MM.1S (cell line): ENCODE data around the gene UGT1A7.

Experiments used
- DNase-seq: peaks from one replicate; pipeline ENCODE4 v3.0.0-alpha.2; 2015
- H2AFZ ChIP-seq: fragments of 300-600 bp; sonication (generic); 2 replicates; pipeline ENCODE4 v1.6.0; 2016; ENCODE audit warnings: antibody characterized with exemption, low read length
- H3F3A ChIP-seq: fragments of 300-600 bp; sonication (generic); 2 replicates; pipeline ENCODE4 v1.6.1; 2016; ENCODE audit warnings: mild to moderate bottlenecking, antibody characterized with exemption, low read length, moderate library complexity, mixed read lengths; ENCODE audit not compliant: insufficient read depth
- H3K27ac ChIP-seq: fragments of 300-600 bp; sonication (generic); 2 replicates; pipeline ENCODE4 v1.5.1; 2016; ENCODE audit warnings: mild to moderate bottlenecking, low read length
- H3K27me3 ChIP-seq: fragments of 300-600 bp; sonication (generic); replicated peaks from 2 replicates; pipeline ENCODE4 v1.6.0; 2016; ENCODE audit warnings: low read length; ENCODE audit not compliant: insufficient read depth
- H3K36me3 ChIP-seq: fragments of 300-600 bp; sonication (generic); replicated peaks from 2 replicates; pipeline ENCODE4 v1.6.1; 2016; ENCODE audit warnings: mild to moderate bottlenecking, low read length, mixed read lengths; ENCODE audit not compliant: insufficient read depth
- H3K4me1 ChIP-seq: fragments of 300-600 bp; sonication (generic); 2 replicates; pipeline ENCODE4 v1.6.1; 2016; ENCODE audit warnings: low read length, mixed read lengths
- H3K4me2 ChIP-seq: fragments of 300-600 bp; sonication (generic); 2 replicates; pipeline ENCODE4 v1.6.0; 2016; ENCODE audit warnings: low read depth, low read length
- H3K4me3 ChIP-seq: fragments of 300-600 bp; sonication (generic); 2 replicates; pipeline ENCODE4 v1.5.1; 2016; ENCODE audit warnings: low read length, mixed read lengths
- H3K79me2 ChIP-seq: fragments of 300-600 bp; sonication (generic); 2 replicates; pipeline ENCODE4 v1.6.1; 2016; ENCODE audit warnings: mixed run types, low read length, mixed read lengths
- H3K9ac ChIP-seq: fragments of 300-600 bp; sonication (generic); 2 replicates; pipeline ENCODE4 v1.6.1; 2016; ENCODE audit warnings: low read length, mixed read lengths
- H3K9me2 ChIP-seq: fragments of 300-600 bp; sonication (generic); replicated peaks from 2 replicates; pipeline ENCODE4 v1.6.1; 2016; ENCODE audit warnings: mild to moderate bottlenecking, low read length, mixed read lengths; ENCODE audit not compliant: insufficient read depth
- H3K9me3 ChIP-seq: fragments of 300-600 bp; sonication (generic); replicated peaks from 2 replicates; pipeline ENCODE4 v1.6.1; 2016; ENCODE audit warnings: mild to moderate bottlenecking, low read length, mixed read lengths; ENCODE audit not compliant: insufficient read depth
- H4K20me1 ChIP-seq: fragments of 300-600 bp; sonication (generic); 2 replicates; pipeline ENCODE4 v1.6.1; 2016; ENCODE audit warnings: mild to moderate bottlenecking, low read length, moderate library complexity, mixed read lengths; ENCODE audit not compliant: insufficient read depth
- EZH2 ChIP-seq: fragments of 300-600 bp; sonication (generic); optimal IDR thresholded peaks from 2 replicates; pipeline ENCODE3; 2017; ENCODE audit warnings: low read depth, mild to moderate bottlenecking, antibody characterized with exemption, low read length, mixed read lengths
- EZH2phosphoT487 ChIP-seq: fragments of 300-600 bp; sonication (generic); IDR thresholded peaks from 2 replicates; pipeline ENCODE4 v1.6.1; 2018; ENCODE audit warnings: antibody characterized with exemption, low read length
- TF ChIP-seq, protein P1 (sequence below): fragments of 300-600 bp; sonication (generic); IDR thresholded peaks from 2 replicates; pipeline ENCODE4 v1.5.1; 2016; ENCODE audit warnings: antibody characterized with exemption, low read length, mixed read lengths

UGT1A7 gene

GRCh38 chr2:233799716-233800115, 118.0 kb downstream of the UGT1A7 start:
- no peaks in the 10 kb centered on the region for H3K27me3 ChIP-seq
- no peak overlapping the region for H3K4me3 ChIP-seq
- H3K4me2 ChIP-seq: no peak overlapping the region
- no peaks in the 10 kb centered on the region for H4K20me1 ChIP-seq
- no peaks in the 10 kb centered on the region for H3F3A ChIP-seq
- no peak overlapping the region for H2AFZ ChIP-seq
- H3K36me3 ChIP-seq: no peaks in the 10 kb centered on the region
- no peaks in the 10 kb centered on the region for H3K9me3 ChIP-seq
- no peak overlapping the region for H3K27ac ChIP-seq
- TF ChIP-seq EZH2 (no peak), EZH2phosphoT487 (no peak)
- TF ChIP-seq, protein P1, sequence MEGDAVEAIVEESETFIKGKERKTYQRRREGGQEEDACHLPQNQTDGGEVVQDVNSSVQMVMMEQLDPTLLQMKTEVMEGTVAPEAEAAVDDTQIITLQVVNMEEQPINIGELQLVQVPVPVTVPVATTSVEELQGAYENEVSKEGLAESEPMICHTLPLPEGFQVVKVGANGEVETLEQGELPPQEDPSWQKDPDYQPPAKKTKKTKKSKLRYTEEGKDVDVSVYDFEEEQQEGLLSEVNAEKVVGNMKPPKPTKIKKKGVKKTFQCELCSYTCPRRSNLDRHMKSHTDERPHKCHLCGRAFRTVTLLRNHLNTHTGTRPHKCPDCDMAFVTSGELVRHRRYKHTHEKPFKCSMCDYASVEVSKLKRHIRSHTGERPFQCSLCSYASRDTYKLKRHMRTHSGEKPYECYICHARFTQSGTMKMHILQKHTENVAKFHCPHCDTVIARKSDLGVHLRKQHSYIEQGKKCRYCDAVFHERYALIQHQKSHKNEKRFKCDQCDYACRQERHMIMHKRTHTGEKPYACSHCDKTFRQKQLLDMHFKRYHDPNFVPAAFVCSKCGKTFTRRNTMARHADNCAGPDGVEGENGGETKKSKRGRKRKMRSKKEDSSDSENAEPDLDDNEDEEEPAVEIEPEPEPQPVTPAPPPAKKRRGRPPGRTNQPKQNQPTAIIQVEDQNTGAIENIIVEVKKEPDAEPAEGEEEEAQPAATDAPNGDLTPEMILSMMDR: no peak
- H3K9ac ChIP-seq: no peak overlapping the region
- peaks cover 11% of the 10 kb centered on the region for H3K4me1 ChIP-seq
- H3K9me2 ChIP-seq: no peaks in the 10 kb centered on the region
- no peak for DNase-seq
- H3K79me2 ChIP-seq: no peaks in the 10 kb centered on the region

DNA sequence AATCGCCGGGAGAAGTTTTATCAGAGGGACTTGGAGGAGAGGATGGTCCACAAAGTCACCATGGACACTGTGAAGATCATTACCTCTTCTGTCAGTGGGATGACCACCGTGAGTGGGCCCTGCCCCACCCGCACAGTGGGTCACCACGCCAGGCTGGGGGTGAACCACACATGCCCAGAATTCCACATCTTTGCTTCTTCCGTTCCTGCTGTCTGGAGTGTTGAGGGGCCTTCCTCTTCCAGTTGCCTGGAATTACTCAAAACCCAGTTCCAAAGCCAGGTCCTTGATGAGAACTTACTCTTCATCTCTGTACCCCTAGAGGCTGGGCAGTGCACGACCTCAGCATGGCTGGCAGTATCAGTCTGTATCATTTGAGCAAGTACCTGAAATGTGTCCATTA, 118.5 kb downstream of the UGT1A7 start:
- no peak for TF ChIP-seq EZH2
- TF ChIP-seq EZH2phosphoT487: no peak
- TF ChIP-seq, protein P1: no peak
- DNase-seq: no peak
- no peaks in the 10 kb centered on the region for H3K79me2 ChIP-seq
- no peaks in the 10 kb centered on the region for H3K36me3 ChIP-seq
- H3F3A ChIP-seq: no peaks in the 10 kb centered on the region
- H3K9me2 ChIP-seq: no peaks in the 10 kb centered on the region
- H3K4me2 ChIP-seq: no peak overlapping the region
- H3K4me1 ChIP-seq: peaks cover 11% of the 10 kb centered on the region
- H3K9me3 ChIP-seq: no peaks in the 10 kb centered on the region
- H3K9ac ChIP-seq: no peak overlapping the region
- H4K20me1 ChIP-seq: no peaks in the 10 kb centered on the region
- H2AFZ ChIP-seq: no peak overlapping the region
- no peaks in the 10 kb centered on the region for H3K27me3 ChIP-seq
- no peak overlapping the region for H3K4me3 ChIP-seq
- no peak overlapping the region for H3K27ac ChIP-seq

DNA sequence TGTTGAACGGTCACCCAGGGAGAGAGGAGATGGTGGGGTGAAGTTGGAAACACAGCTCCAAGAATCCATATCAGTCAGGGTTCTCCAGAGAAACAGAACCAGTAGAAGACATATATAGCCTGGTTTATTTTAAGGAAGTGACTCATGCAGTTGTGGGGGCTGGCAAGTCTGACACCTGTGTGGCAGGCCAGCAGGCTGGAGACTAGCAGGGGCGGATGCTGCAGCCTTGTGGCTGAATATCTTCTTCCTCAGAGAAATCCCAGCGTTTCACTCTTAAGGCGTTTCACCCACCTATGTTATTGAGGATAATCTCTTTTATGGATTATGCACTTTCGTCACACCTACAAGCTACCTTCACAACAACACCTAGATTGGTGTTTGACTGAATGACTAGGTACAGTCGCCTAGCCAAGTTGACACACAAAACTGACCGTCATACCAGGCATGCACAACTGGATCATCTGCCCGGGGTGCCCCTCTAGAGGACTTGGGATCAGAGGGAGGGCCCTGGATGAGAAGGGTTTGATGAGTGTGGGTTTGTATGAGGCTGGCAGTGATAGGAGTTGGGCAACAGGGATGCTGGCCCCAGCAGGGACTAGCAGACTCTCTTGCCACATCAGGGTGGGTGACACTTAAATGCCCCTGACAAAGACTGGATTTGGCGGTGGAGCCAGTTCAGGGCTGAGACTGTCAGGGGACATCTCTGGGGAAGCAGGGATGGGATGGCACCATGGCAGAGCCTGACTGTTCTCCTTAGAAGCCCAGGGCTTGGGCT, 119.8 kb downstream of the UGT1A7 start:
- H3K79me2 ChIP-seq: no peaks in the 10 kb centered on the region
- no peak overlapping the region for H3K4me2 ChIP-seq
- H2AFZ ChIP-seq: 0 out of 2 replicates have a peak overlapping the region, but pooled peaks have one; percentile 51
- H3K36me3 ChIP-seq: no peaks in the 10 kb centered on the region
- H3K4me1 ChIP-seq: peaks cover 11% of the 10 kb centered on the region
- H3K9ac ChIP-seq: no peak overlapping the region
- peak; percentile 72 for DNase-seq
- H3K27ac ChIP-seq: no peak overlapping the region
- H3F3A ChIP-seq: no peaks in the 10 kb centered on the region
- H3K4me3 ChIP-seq: no peak overlapping the region
- H3K9me3 ChIP-seq: no peaks in the 10 kb centered on the region
- H3K27me3 ChIP-seq: no peaks in the 10 kb centered on the region
- H4K20me1 ChIP-seq: no peaks in the 10 kb centered on the region
- no peaks in the 10 kb centered on the region for H3K9me2 ChIP-seq
- TF ChIP-seq EZH2phosphoT487: no peak
- TF ChIP-seq, protein P1: peak; percentile 15; the same call in 1 of the 2 replicates
- no peak for TF ChIP-seq EZH2
